ENCODE data around the gene TRIM37. TPM values are rescaled to one million over a fixed set of nuclear protein-coding genes. Genes with fewer than 3 reads are reported as not detected.
"Not testable (repeated sequence)": the region's sequence is repeated elsewhere in the genome, so short reads cannot be mapped to it uniquely, and the experiment has no call there.

Gene TRIM37
- polyA plus RNA-seq, 2 donors, result 4.1 to 6.1 TPM

GRCh38 chr17:59149051-59149450 is 42.4 kb upstream of the TRIM37 start:
- Histone ChIP-seq H3K9me3 (ENCODE audit: control insufficient read depth in 2 of 2, insufficient read depth in 1 of 2, low read depth in 1 of 2, low read length in 1 of 2) (no peaks in the 10 kb centered on the region), H3K36me3 (ENCODE audit: control insufficient read depth in 2 of 2, insufficient read depth in 2 of 2, low read length in 1 of 2) (no peaks in the 10 kb centered on the region), H3K4me1 (ENCODE audit: control insufficient read depth in 2 of 2, insufficient read depth in 2 of 2, low read length in 1 of 2) (no peaks in the 10 kb centered on the region), H3K4me3 (ENCODE audit: low read depth in 1 of 2, low read length in 2 of 2) (no peak overlapping the region), H3K27ac (ENCODE audit: low read depth in 2 of 2, low read length in 1 of 2) (no peak overlapping the region), H3K27me3 (ENCODE audit: control insufficient read depth in 1 of 2, insufficient read depth in 2 of 2, low read length in 2 of 2) (no peaks in the 10 kb centered on the region)
- WGBS, 2 donors, result 73 to 79% methylated on average over 2 of the region's 2 CpGs

GRCh38 chr17:59145571-59146096 is 39.0 kb upstream of the TRIM37 start:
- no peaks in the 10 kb centered on the region for H3K4me1 ChIP-seq (ENCODE audit: control insufficient read depth in 2 of 2, insufficient read depth in 2 of 2, low read length in 1 of 2)
- no peaks in the 10 kb centered on the region for H3K27me3 ChIP-seq (ENCODE audit: control insufficient read depth in 1 of 2, insufficient read depth in 2 of 2, low read length in 2 of 2)
- H3K9me3 ChIP-seq (ENCODE audit: control insufficient read depth in 2 of 2, insufficient read depth in 1 of 2, low read depth in 1 of 2, low read length in 1 of 2), result no peaks in the 10 kb centered on the region
- 93 to 95% methylated on average over 4 of the region's 4 CpGs for WGBS, 2 donors
- H3K36me3 ChIP-seq (ENCODE audit: control insufficient read depth in 2 of 2, insufficient read depth in 2 of 2, low read length in 1 of 2), result no peaks in the 10 kb centered on the region
- H3K4me3 ChIP-seq (ENCODE audit: low read depth in 1 of 2, low read length in 2 of 2), result no peak overlapping the region
- H3K27ac ChIP-seq (ENCODE audit: low read depth in 2 of 2, low read length in 1 of 2), result no peak overlapping the region

GRCh38 chr17:59141860-59142259 is 35.2 kb upstream of the TRIM37 start:
- H3K4me1 ChIP-seq (ENCODE audit: control insufficient read depth in 2 of 2, insufficient read depth in 2 of 2, low read length in 1 of 2), result no peaks in the 10 kb centered on the region
- H3K27ac ChIP-seq (ENCODE audit: low read depth in 2 of 2, low read length in 1 of 2), result no peak overlapping the region
- H3K27me3 ChIP-seq (ENCODE audit: control insufficient read depth in 1 of 2, insufficient read depth in 2 of 2, low read length in 2 of 2), result no peaks in the 10 kb centered on the region
- no peaks in the 10 kb centered on the region for H3K9me3 ChIP-seq (ENCODE audit: control insufficient read depth in 2 of 2, insufficient read depth in 1 of 2, low read depth in 1 of 2, low read length in 1 of 2)
- WGBS, 2 donors, result 90 to 94% methylated on average over 1 of the region's 1 CpG
- H3K4me3 ChIP-seq (ENCODE audit: low read depth in 1 of 2, low read length in 2 of 2), result no peak overlapping the region
- no peaks in the 10 kb centered on the region for H3K36me3 ChIP-seq (ENCODE audit: control insufficient read depth in 2 of 2, insufficient read depth in 2 of 2, low read length in 1 of 2)

GRCh38 chr17:59139939-59140338 is 33.3 kb upstream of the TRIM37 start:
- Histone ChIP-seq H3K4me1 (ENCODE audit: control insufficient read depth in 2 of 2, insufficient read depth in 2 of 2, low read length in 1 of 2) (no peaks in the 10 kb centered on the region), H3K27me3 (ENCODE audit: control insufficient read depth in 1 of 2, insufficient read depth in 2 of 2, low read length in 2 of 2) (no peaks in the 10 kb centered on the region), H3K9me3 (ENCODE audit: control insufficient read depth in 2 of 2, insufficient read depth in 1 of 2, low read depth in 1 of 2, low read length in 1 of 2) (no peaks in the 10 kb centered on the region), H3K4me3 (ENCODE audit: low read depth in 1 of 2, low read length in 2 of 2) (no peak overlapping the region), H3K36me3 (ENCODE audit: control insufficient read depth in 2 of 2, insufficient read depth in 2 of 2, low read length in 1 of 2) (no peaks in the 10 kb centered on the region), H3K27ac (ENCODE audit: low read depth in 2 of 2, low read length in 1 of 2) (no peak overlapping the region)
- WGBS, 2 donors, result 52 to 78% methylated on average over 4 of the region's 4 CpGs

- H3K9me3 ChIP-seq (ENCODE audit: control insufficient read depth in 2 of 2, insufficient read depth in 1 of 2, low read depth in 1 of 2, low read length in 1 of 2); H3K4me1 ChIP-seq (ENCODE audit: control insufficient read depth in 2 of 2, insufficient read depth in 2 of 2, low read length in 1 of 2); H3K4me3 ChIP-seq (ENCODE audit: low read depth in 1 of 2, low read length in 2 of 2); H3K27me3 ChIP-seq (ENCODE audit: control insufficient read depth in 1 of 2, insufficient read depth in 2 of 2, low read length in 2 of 2); H3K36me3 ChIP-seq (ENCODE audit: control insufficient read depth in 2 of 2, insufficient read depth in 2 of 2, low read length in 1 of 2); H3K27ac ChIP-seq (ENCODE audit: low read depth in 2 of 2, low read length in 1 of 2): not testable (repeated sequence)
- 89 to 94% methylated on average over 10 of the region's 10 CpGs for WGBS, 2 donors
Observed at GRCh38 chr17:59138339-59138738, 31.7 kb upstream of the TRIM37 start.

GRCh38 chr17:59131131-59131530 is 24.5 kb upstream of the TRIM37 start:
- Histone ChIP-seq H3K4me3 (ENCODE audit: low read depth in 1 of 2, low read length in 2 of 2) (no peak overlapping the region), H3K27ac (ENCODE audit: low read depth in 2 of 2, low read length in 1 of 2) (no peak overlapping the region), H3K36me3 (ENCODE audit: control insufficient read depth in 2 of 2, insufficient read depth in 2 of 2, low read length in 1 of 2) (no peaks in the 10 kb centered on the region), H3K27me3 (ENCODE audit: control insufficient read depth in 1 of 2, insufficient read depth in 2 of 2, low read length in 2 of 2) (no peaks in the 10 kb centered on the region), H3K4me1 (ENCODE audit: control insufficient read depth in 2 of 2, insufficient read depth in 2 of 2, low read length in 1 of 2) (no peaks in the 10 kb centered on the region), H3K9me3 (ENCODE audit: control insufficient read depth in 2 of 2, insufficient read depth in 1 of 2, low read depth in 1 of 2, low read length in 1 of 2) (no peaks in the 10 kb centered on the region)
- 68 to 76% methylated on average over 1 of the region's 1 CpG for WGBS, 2 donors

GRCh38 chr17:59129814-59130213 is 23.1 kb upstream of the TRIM37 start:
- H3K27ac ChIP-seq (ENCODE audit: low read depth in 2 of 2, low read length in 1 of 2), result no peak overlapping the region
- H3K9me3 ChIP-seq (ENCODE audit: control insufficient read depth in 2 of 2, insufficient read depth in 1 of 2, low read depth in 1 of 2, low read length in 1 of 2), result no peaks in the 10 kb centered on the region
- no peaks in the 10 kb centered on the region for H3K4me1 ChIP-seq (ENCODE audit: control insufficient read depth in 2 of 2, insufficient read depth in 2 of 2, low read length in 1 of 2)
- no peak overlapping the region for H3K4me3 ChIP-seq (ENCODE audit: low read depth in 1 of 2, low read length in 2 of 2)
- 50 to 72% methylated on average over 2 of the region's 2 CpGs for WGBS, 2 donors
- H3K27me3 ChIP-seq (ENCODE audit: control insufficient read depth in 1 of 2, insufficient read depth in 2 of 2, low read length in 2 of 2), result no peaks in the 10 kb centered on the region
- H3K36me3 ChIP-seq (ENCODE audit: control insufficient read depth in 2 of 2, insufficient read depth in 2 of 2, low read length in 1 of 2), result no peaks in the 10 kb centered on the region

- no peaks in the 10 kb centered on the region for H3K9me3 ChIP-seq (ENCODE audit: control insufficient read depth in 2 of 2, insufficient read depth in 1 of 2, low read depth in 1 of 2, low read length in 1 of 2)
- no peak overlapping the region for H3K4me3 ChIP-seq (ENCODE audit: low read depth in 1 of 2, low read length in 2 of 2)
- H3K4me1 ChIP-seq (ENCODE audit: control insufficient read depth in 2 of 2, insufficient read depth in 2 of 2, low read length in 1 of 2), result no peaks in the 10 kb centered on the region
- no peak overlapping the region for H3K27ac ChIP-seq (ENCODE audit: low read depth in 2 of 2, low read length in 1 of 2)
- no peaks in the 10 kb centered on the region for H3K27me3 ChIP-seq (ENCODE audit: control insufficient read depth in 1 of 2, insufficient read depth in 2 of 2, low read length in 2 of 2)
- H3K36me3 ChIP-seq (ENCODE audit: control insufficient read depth in 2 of 2, insufficient read depth in 2 of 2, low read length in 1 of 2), result no peaks in the 10 kb centered on the region
- 59 to 74% methylated on average over 3 of the region's 3 CpGs for WGBS, 2 donors
Observed at GRCh38 chr17:59126809-59127417, 20.2 kb upstream of the TRIM37 start.

GRCh38 chr17:59124665-59125064 is 18.0 kb upstream of the TRIM37 start:
- Histone ChIP-seq H3K27me3 (ENCODE audit: control insufficient read depth in 1 of 2, insufficient read depth in 2 of 2, low read length in 2 of 2) (no peaks in the 10 kb centered on the region), H3K9me3 (ENCODE audit: control insufficient read depth in 2 of 2, insufficient read depth in 1 of 2, low read depth in 1 of 2, low read length in 1 of 2) (no peaks in the 10 kb centered on the region), H3K4me3 (ENCODE audit: low read depth in 1 of 2, low read length in 2 of 2) (no peak overlapping the region), H3K4me1 (ENCODE audit: control insufficient read depth in 2 of 2, insufficient read depth in 2 of 2, low read length in 1 of 2) (no peaks in the 10 kb centered on the region), H3K36me3 (ENCODE audit: control insufficient read depth in 2 of 2, insufficient read depth in 2 of 2, low read length in 1 of 2) (no peaks in the 10 kb centered on the region), H3K27ac (ENCODE audit: low read depth in 2 of 2, low read length in 1 of 2) (no peak overlapping the region)
- WGBS, 2 donors, result 91 to 96% methylated on average over 6 of the region's 6 CpGs

- no peaks in the 10 kb centered on the region for H3K4me1 ChIP-seq (ENCODE audit: control insufficient read depth in 2 of 2, insufficient read depth in 2 of 2, low read length in 1 of 2)
- no peaks in the 10 kb centered on the region for H3K27me3 ChIP-seq (ENCODE audit: control insufficient read depth in 1 of 2, insufficient read depth in 2 of 2, low read length in 2 of 2)
- H3K9me3 ChIP-seq (ENCODE audit: control insufficient read depth in 2 of 2, insufficient read depth in 1 of 2, low read depth in 1 of 2, low read length in 1 of 2), result no peaks in the 10 kb centered on the region
- no peaks in the 10 kb centered on the region for H3K36me3 ChIP-seq (ENCODE audit: control insufficient read depth in 2 of 2, insufficient read depth in 2 of 2, low read length in 1 of 2)
- H3K4me3 ChIP-seq (ENCODE audit: low read depth in 1 of 2, low read length in 2 of 2), result no peak overlapping the region
- 90 to 96% methylated on average over 9 of the region's 9 CpGs for WGBS, 2 donors
- H3K27ac ChIP-seq (ENCODE audit: low read depth in 2 of 2, low read length in 1 of 2), result no peak overlapping the region
Observed at GRCh38 chr17:59121901-59122480, 15.3 kb upstream of the TRIM37 start.
